ENCODE measurements around the gene SERTM2.

SERTM2 gene

GRCh38 chrX:111561851-111562250 is 50.4 kb downstream of the SERTM2 start:
- no peak for DNase-seq

- DNase-seq: no peak
Observed at GRCh38 chrX:111567542-111568255, 56.3 kb downstream of the SERTM2 start.

GRCh38 chrX:111568354-111568753 is 56.9 kb downstream of the SERTM2 start:
- DNase-seq: no peak

GRCh38 chrX:111568817-111569216 is 57.4 kb downstream of the SERTM2 start:
- DNase-seq: no peak

Data from cortex of kidney (tissue), 1 donor.